Right kidney (tissue), 1 donor: ENCODE measurements around the gene NAT8L.

ENCODE experiments used
- DNase-seq: peaks from one replicate; pipeline ENCODE4 v3.0.0-alpha.2; 2016

NAT8L gene

GRCh38 chr4:2093265-2093664, 34.1 kb downstream of the NAT8L start:
- DNase-seq: no peak

GRCh38 chr4:2094545-2094944, 35.4 kb downstream of the NAT8L start:
- DNase-seq: no peak

- no peak for DNase-seq
Observed at GRCh38 chr4:2095236-2096072, 36.3 kb downstream of the NAT8L start.

GRCh38 chr4:2096073-2096609, 37.0 kb downstream of the NAT8L start:
- no peak for DNase-seq

GRCh38 chr4:2101346-2102044, 42.4 kb downstream of the NAT8L start:
- DNase-seq: no peak

- DNase-seq: no peak
Observed at GRCh38 chr4:2102045-2102883, 43.1 kb downstream of the NAT8L start.

GRCh38 chr4:2103127-2103842, 44.2 kb downstream of the NAT8L start:
- no peak for DNase-seq

- no peak for DNase-seq
Observed at GRCh38 chr4:2103843-2104547, 44.9 kb downstream of the NAT8L start.

- DNase-seq: no peak
Observed at GRCh38 chr4:2104556-2105345, 45.6 kb downstream of the NAT8L start.

- DNase-seq: no peak
Observed at GRCh38 chr4:2105559-2105958, 46.4 kb downstream of the NAT8L start.

GRCh38 chr4:2116687-2117400, 57.7 kb downstream of the NAT8L start:
- DNase-seq: no peak
